ENCODE measurements around the gene ZNF711. TPM values are rescaled to one million over a fixed set of nuclear protein-coding genes. Genes with fewer than 3 reads are reported as not detected.

ZNF711 gene
- total and polyA plus RNA-seq, 10 of the 15 experiments (the other 5 are each of a cell fraction or from before 2014, with no cell fraction given): 1.00 to 16.5 (median 2.8) TPM

DNA sequence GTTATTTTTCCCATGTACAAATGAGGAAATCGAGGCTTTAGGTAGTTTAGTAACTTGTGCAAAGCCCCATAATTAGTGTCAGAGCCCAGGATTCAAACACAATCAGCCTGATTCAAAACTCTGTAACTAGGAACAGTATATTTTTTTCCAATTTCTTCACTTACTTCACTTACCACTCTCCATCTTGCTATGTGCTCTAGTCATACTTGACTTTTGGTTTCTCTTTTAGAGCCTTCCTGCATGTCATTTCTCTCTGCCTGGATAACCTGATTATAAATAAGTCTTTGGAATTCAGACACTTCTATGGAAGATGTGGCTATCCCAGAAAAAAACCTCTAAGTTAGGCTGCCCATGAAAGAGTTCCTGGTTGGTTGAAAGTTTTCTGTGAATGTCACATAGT is 22.4 kb upstream of the ZNF711 start (continued):
- TF ChIP-seq ATF3 (IDR thresholded peaks at IDR 0.05; ENCODE audit: borderline replicate concordance, extremely low read depth, low read depth, low read length) (no peak), ZNF274 (IDR thresholded peaks at IDR 0.05; ENCODE audit: insufficient read depth, insufficient read length) (no peak)

- no peak for DNase-seq (ENCODE audit: low read depth, low spot score)
- Histone ChIP-seq H3K27ac (ENCODE audit: control insufficient read depth, insufficient read depth) (no peak overlapping the region), H3K4me3 (no peak overlapping the region), H2AFZ (ENCODE audit: control insufficient read depth, low read depth, low read length) (no peak overlapping the region), H3K79me2 (ENCODE audit: control insufficient read depth, insufficient read depth, low read length) (no peaks in the 10 kb centered on the region), H3K36me3 (ENCODE audit: control insufficient read depth in 2 of 2, insufficient read depth in 2 of 2, low read length in 1 of 2) (no peaks in the 10 kb centered on the region), H3K4me1 (ENCODE audit: control insufficient read depth, insufficient read depth, low read length) (no peaks in the 10 kb centered on the region), H3K9me3 (replicated peaks; ENCODE audit: control insufficient read depth, insufficient read depth, low read length) (no peaks in the 10 kb centered on the region), H3K9ac (ENCODE audit: control insufficient read depth, insufficient read depth, low read length) (no peak overlapping the region), H3K4me2 (ENCODE audit: control insufficient read depth, insufficient read depth) (no peak overlapping the region), H4K20me1 (ENCODE audit: control insufficient read depth, insufficient read depth) (no peaks in the 10 kb centered on the region), H3K27me3 (replicated peaks in 1 of 2; ENCODE audit: control insufficient read depth in 2 of 2, insufficient read depth in 2 of 2, low read length in 1 of 2) (no peaks in the 10 kb centered on the region)
- no peak for FAIRE-seq
- RAD21 ChIA-PET (ENCODE audit: unreplicated experiment): no interaction called here
- in situ Hi-C loops (cut with MboI): no loop called here
- intact Hi-C loops (cut with micrococcal nuclease; ENCODE audit: unreplicated experiment): no loop called here
- CTCF ChIA-PET: no interaction called here
- SMC1A ChIA-PET (ENCODE audit: uncharacterized antibody, unreplicated experiment): no interaction called here
- TF ChIP-seq TAF1 (IDR thresholded peaks at IDR 0.05; ENCODE audit: borderline replicate concordance, low read depth, low read length) (no peak), CBFB (IDR thresholded peaks at IDR 0.05; ENCODE audit: low read depth) (no peak), HDAC6 (IDR thresholded peaks at IDR 0.05; ENCODE audit: unreplicated experiment) (no peak), CBX5 (IDR thresholded peaks at IDR 0.05; ENCODE audit: low read depth) (no peak), WRNIP1 (IDR thresholded peaks at IDR 0.05; ENCODE audit: borderline replicate concordance, low read depth, low read length) (no peak), EGR1 (IDR thresholded peaks at IDR 0.05; ENCODE audit: borderline replicate concordance in 1 of 2, low read depth in 2 of 2, low read length in 2 of 2) (no peak), POLR2AphosphoS5 (IDR thresholded peaks at IDR 0.05; ENCODE audit: low read length) (no peak), CHD4 (IDR thresholded peaks at IDR 0.05) (no peak), NFXL1 (IDR thresholded peaks at IDR 0.05; ENCODE audit: borderline replicate concordance) (no peak), DPF2 (IDR thresholded peaks at IDR 0.05) (no peak)
- TF ChIP-seq, protein P1, sequence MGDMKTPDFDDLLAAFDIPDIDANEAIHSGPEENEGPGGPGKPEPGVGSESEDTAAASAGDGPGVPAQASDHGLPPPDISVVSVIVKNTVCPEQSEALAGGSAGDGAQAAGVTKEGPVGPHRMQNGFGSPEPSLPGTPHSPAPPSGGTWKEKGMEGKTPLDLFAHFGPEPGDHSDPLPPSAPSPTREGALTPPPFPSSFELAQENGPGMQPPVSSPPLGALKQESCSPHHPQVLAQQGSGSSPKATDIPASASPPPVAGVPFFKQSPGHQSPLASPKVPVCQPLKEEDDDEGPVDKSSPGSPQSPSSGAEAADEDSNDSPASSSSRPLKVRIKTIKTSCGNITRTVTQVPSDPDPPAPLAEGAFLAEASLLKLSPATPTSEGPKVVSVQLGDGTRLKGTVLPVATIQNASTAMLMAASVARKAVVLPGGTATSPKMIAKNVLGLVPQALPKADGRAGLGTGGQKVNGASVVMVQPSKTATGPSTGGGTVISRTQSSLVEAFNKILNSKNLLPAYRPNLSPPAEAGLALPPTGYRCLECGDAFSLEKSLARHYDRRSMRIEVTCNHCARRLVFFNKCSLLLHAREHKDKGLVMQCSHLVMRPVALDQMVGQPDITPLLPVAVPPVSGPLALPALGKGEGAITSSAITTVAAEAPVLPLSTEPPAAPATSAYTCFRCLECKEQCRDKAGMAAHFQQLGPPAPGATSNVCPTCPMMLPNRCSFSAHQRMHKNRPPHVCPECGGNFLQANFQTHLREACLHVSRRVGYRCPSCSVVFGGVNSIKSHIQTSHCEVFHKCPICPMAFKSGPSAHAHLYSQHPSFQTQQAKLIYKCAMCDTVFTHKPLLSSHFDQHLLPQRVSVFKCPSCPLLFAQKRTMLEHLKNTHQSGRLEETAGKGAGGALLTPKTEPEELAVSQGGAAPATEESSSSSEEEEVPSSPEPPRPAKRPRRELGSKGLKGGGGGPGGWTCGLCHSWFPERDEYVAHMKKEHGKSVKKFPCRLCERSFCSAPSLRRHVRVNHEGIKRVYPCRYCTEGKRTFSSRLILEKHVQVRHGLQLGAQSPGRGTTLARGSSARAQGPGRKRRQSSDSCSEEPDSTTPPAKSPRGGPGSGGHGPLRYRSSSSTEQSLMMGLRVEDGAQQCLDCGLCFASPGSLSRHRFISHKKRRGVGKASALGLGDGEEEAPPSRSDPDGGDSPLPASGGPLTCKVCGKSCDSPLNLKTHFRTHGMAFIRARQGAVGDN (IDR thresholded peaks at IDR 0.05): no peak
- TF ChIP-seq, protein P2, sequence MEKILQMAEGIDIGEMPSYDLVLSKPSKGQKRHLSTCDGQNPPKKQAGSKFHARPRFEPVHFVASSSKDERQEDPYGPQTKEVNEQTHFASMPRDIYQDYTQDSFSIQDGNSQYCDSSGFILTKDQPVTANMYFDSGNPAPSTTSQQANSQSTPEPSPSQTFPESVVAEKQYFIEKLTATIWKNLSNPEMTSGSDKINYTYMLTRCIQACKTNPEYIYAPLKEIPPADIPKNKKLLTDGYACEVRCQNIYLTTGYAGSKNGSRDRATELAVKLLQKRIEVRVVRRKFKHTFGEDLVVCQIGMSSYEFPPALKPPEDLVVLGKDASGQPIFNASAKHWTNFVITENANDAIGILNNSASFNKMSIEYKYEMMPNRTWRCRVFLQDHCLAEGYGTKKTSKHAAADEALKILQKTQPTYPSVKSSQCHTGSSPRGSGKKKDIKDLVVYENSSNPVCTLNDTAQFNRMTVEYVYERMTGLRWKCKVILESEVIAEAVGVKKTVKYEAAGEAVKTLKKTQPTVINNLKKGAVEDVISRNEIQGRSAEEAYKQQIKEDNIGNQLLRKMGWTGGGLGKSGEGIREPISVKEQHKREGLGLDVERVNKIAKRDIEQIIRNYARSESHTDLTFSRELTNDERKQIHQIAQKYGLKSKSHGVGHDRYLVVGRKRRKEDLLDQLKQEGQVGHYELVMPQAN (conservative IDR thresholded peaks at IDR 0.05): no peak
- WGBS (ENCODE audit: insufficient coverage, insufficient replicate concordance, low lambda C conversion rate, missing lambda C conversion rate): 17% methylated on average over 2 of the region's 2 CpGs
- POLR2A ChIA-PET: no interaction called here
- no TSS peak for BruUV-seq (replicated peaks)
- no peak for ATAC-seq
These were observed 20.4 kb upstream of the ZNF711 start for GRCh38 chrX:85223359-85223758.

Data from GM12878 (cell line).